Islet precursor cell (in vitro differentiated cells): ENCODE data around the gene INHBA.

Source experiments
- DNase-seq: peaks from one replicate; pipeline ENCODE4 v3.0.0-alpha.2; 2018

The INHBA gene

GRCh38 chr7:41710838-41711237, 7.9 kb upstream of the INHBA start:
- no peak for DNase-seq

- DNase-seq = no peak
Observed at GRCh38 chr7:41709621-41710020, 6.7 kb upstream of the INHBA start.

- DNase-seq = no peak
Observed at GRCh38 chr7:41708581-41709358, 5.9 kb upstream of the INHBA start.

- DNase-seq = no peak
Observed at GRCh38 chr7:41706228-41706930, 3.5 kb upstream of the INHBA start.

- DNase-seq = peak; percentile 97
Observed at GRCh38 chr7:41705109-41705901, 2.4 kb upstream of the INHBA start.

- DNase-seq = peak; percentile 68
Observed at GRCh38 chr7:41701068-41701941, 1.6 kb downstream of the INHBA start.

GRCh38 chr7:41700044-41700471, 2.8 kb downstream of the INHBA start:
- peak; percentile 55 for DNase-seq

- DNase-seq = peak; percentile 73
Observed at GRCh38 chr7:41699516-41699915, 3.4 kb downstream of the INHBA start.

- no peak for DNase-seq
Observed at GRCh38 chr7:41698726-41699125, 4.2 kb downstream of the INHBA start.

- no peak for DNase-seq
Observed at GRCh38 chr7:41698114-41698513, 4.8 kb downstream of the INHBA start.

- DNase-seq = peak; percentile 77
Observed at GRCh38 chr7:41696323-41696916, 6.5 kb downstream of the INHBA start.

GRCh38 chr7:41695661-41696322, 7.1 kb downstream of the INHBA start:
- no peak for DNase-seq

- no peak for DNase-seq
Observed at GRCh38 chr7:41694495-41694894, 8.4 kb downstream of the INHBA start.

GRCh38 chr7:41693150-41693997, 9.5 kb downstream of the INHBA start:
- no peak for DNase-seq

- no peak for DNase-seq
Observed at GRCh38 chr7:41692251-41692650, 10.6 kb downstream of the INHBA start.

GRCh38 chr7:41691286-41692190, 11.4 kb downstream of the INHBA start:
- DNase-seq = no peak

- no peak for DNase-seq
Observed at GRCh38 chr7:41689815-41690214, 13.1 kb downstream of the INHBA start.

- no peak for DNase-seq
Observed at GRCh38 chr7:41688906-41689305, 14.0 kb downstream of the INHBA start.

GRCh38 chr7:41688012-41688625, 14.8 kb downstream of the INHBA start:
- no peak for DNase-seq
